Right lung (tissue), 5 donors: ENCODE measurements around the gene PLSCR2. TPM values are rescaled to one million over a fixed set of nuclear protein-coding genes. Genes with fewer than 3 reads are reported as not detected.
"Not testable (repeated sequence)": the region's sequence is repeated elsewhere in the genome, so short reads cannot be mapped to it uniquely, and the experiment has no call there.

Experiments
- DNase-seq, 2 donors: peaks; one replicate each; pipeline ENCODE4 v3.0.0-alpha.2; 2013
- polyA plus RNA-seq, 5 donors: library from polyadenylated mRNA; unstranded; fragments of 120-200 nt; gene quantifications; one replicate each; pipeline versions ENCODE4 v1.2.1 to v1.2.3, GENCODE V29; 2013; ENCODE audit warnings: inconsistent platforms in 1 of 5, low replicate concordance in 1 of 5; ENCODE audit not compliant: insufficient read length in 5 of 5, insufficient read depth in 1 of 5

The PLSCR2 gene
- polyA plus RNA-seq, 5 donors, result 0.77 to 0.95 (median 0.82) TPM

GRCh38 chr3:146491303-146491702 lies 21.9 kb upstream of the PLSCR2 start:
- no peak for DNase-seq

- no peak for DNase-seq
Observed at GRCh38 chr3:146485297-146485696, 15.9 kb upstream of the PLSCR2 start.

GRCh38 chr3:146476094-146476740 lies 6.9 kb upstream of the PLSCR2 start:
- no peak for DNase-seq

- not testable (repeated sequence) for DNase-seq
Observed at GRCh38 chr3:146474976-146475375, 5.6 kb upstream of the PLSCR2 start.

GRCh38 chr3:146473726-146474125 lies 4.4 kb upstream of the PLSCR2 start:
- DNase-seq, result no peak

GRCh38 chr3:146472611-146473010 lies 3.2 kb upstream of the PLSCR2 start:
- no peak for DNase-seq

GRCh38 chr3:146471012-146471411 lies 1.7 kb upstream of the PLSCR2 start:
- DNase-seq, result no peak

- DNase-seq, result no peak
Observed at GRCh38 chr3:146470425-146470990, 1.1 kb upstream of the PLSCR2 start.

- DNase-seq, result peak; percentile 28 to 50
Observed at GRCh38 chr3:146468671-146469149, 651 bp downstream of the PLSCR2 start.

- peak; percentile 19 to 24 for DNase-seq
Observed at GRCh38 chr3:146468234-146468633, 1.1 kb downstream of the PLSCR2 start.

- DNase-seq, result no peak
Observed at GRCh38 chr3:146466604-146467003, 2.8 kb downstream of the PLSCR2 start.

GRCh38 chr3:146465693-146466465 lies 3.5 kb downstream of the PLSCR2 start:
- DNase-seq, result no peak

GRCh38 chr3:146464783-146465182 lies 4.6 kb downstream of the PLSCR2 start:
- DNase-seq, result no peak

GRCh38 chr3:146464005-146464595 lies 5.3 kb downstream of the PLSCR2 start:
- DNase-seq, result no peak

GRCh38 chr3:146454796-146455195 lies 14.6 kb downstream of the PLSCR2 start:
- no peak for DNase-seq

GRCh38 chr3:146449613-146450012 lies 19.7 kb downstream of the PLSCR2 start:
- DNase-seq, result no peak

- no peak for DNase-seq
Observed at GRCh38 chr3:146449076-146449475, 20.3 kb downstream of the PLSCR2 start.

- no peak for DNase-seq
Observed at GRCh38 chr3:146446026-146446425, 23.3 kb downstream of the PLSCR2 start.

GRCh38 chr3:146440310-146440709 lies 29.1 kb downstream of the PLSCR2 start:
- DNase-seq, result not testable (repeated sequence)

- no peak for DNase-seq
Observed at GRCh38 chr3:146432066-146432465, 37.3 kb downstream of the PLSCR2 start.

- DNase-seq, result no peak
Observed at GRCh38 chr3:146431240-146431639, 38.1 kb downstream of the PLSCR2 start.

- DNase-seq, result no peak
Observed at GRCh38 chr3:146425341-146425740, 44.0 kb downstream of the PLSCR2 start.
